Right lobe of liver (tissue), 4 donors: ENCODE data around the gene CROCC2.

Experiments used
- CTCF ChIP-seq, 4 donors: fragments of 200-600 bp in 3 of 4; fragments of 450-650 bp in 1 of 4; IDR thresholded peaks; one replicate each; pipeline versions ENCODE4 v1.5.1 to v1.8.0; 2016 to 2022; ENCODE audit warnings: antibody characterized with exemption in 4 of 4, mild to moderate bottlenecking in 2 of 4
- POLR2A ChIP-seq: fragments of 450-650 bp; IDR thresholded peaks from one replicate; pipeline ENCODE4 v1.6.1; 2017; ENCODE audit warnings: antibody characterized with exemption, mild to moderate bottlenecking
- donor health status: DM: no; HTN: no; CAD: no.
- donor health status: DM: no; HTN: no; CAD: no.
- donor health status: DM: no; HTN: yes; CAD: no.

- TF ChIP-seq CTCF (IDR thresholded peaks at IDR 0.05) (no peak), POLR2A (no peak)
Observed at GRCh38 chr2:240981280-240981679, 75.1 kb downstream of the CROCC2 start.
